NCI-H1092 treated with DMSO at 0.1 percent for 48 hours (cell line): Measurements from ENCODE around the gene DYNAP.

Experiments
- DNase-seq: peaks from one replicate; lab custom pipeline; 2025; lab: John Stamatoyannopoulos, UW

The DYNAP gene

DNA sequence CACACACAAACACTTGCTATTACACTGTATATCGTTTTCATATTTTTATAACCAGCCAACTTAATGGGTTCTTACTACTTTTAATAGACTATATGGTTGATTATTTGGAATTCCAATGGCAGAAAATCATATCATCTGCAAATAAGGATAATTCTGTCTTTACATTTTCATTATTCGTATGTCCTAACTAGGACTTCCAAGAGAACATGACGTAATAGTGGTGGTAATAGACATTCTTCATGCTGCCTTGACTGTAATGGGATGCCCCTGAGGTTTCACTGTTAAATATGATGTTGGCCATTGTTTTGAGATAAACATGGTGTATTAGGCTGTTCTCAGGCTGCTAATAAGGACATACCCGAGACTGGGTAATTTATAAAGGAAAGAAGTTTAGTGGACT is 45.2 kb downstream of the DYNAP start:
- no peak for DNase-seq

DNA sequence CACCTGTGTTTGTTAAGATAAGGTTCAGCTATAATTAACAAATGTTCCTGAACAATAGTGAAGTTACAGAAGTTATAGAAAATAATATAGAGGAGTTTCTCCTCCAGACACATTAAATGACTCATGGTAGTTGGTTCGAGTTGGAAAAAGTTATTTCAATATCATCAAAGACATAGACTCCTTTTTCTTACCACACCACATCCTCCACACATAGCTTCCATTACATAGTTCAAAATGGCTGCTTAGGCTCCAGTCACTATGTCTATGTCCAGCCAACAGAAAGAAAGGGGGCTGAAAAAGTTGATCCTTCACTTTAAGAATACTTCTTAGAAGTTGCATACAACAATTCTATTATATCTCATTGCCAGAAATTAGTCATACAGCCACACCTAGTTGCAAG is 50.7 kb downstream of the DYNAP start:
- DNase-seq = no peak

DNA sequence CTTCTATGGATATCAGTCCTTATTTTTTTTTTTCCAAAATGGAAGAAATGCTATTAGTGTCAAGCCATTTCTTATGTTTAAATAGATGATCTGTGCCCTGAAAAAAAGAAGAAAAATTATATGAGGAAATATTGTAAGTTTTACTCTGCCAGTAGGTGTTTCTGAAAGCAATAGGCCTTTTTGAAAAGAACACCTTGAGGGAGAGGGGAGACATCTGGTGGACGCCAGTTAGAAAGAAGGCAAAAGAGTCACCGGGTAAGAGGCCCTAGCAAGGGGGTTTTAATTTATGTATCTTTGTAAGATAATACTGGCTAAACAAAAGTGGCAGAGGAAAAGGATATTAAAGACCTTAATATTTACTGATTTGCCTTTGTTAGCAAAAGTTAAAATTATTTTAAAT is 56.1 kb downstream of the DYNAP start:
- peak; percentile 30 for DNase-seq
